ENCODE measurements around the gene AP1G1.
"Not testable (repeated sequence)": the region's sequence is repeated elsewhere in the genome, so short reads cannot be mapped to it uniquely, and the experiment has no call there.

- not testable (repeated sequence) for TF ChIP-seq ELF1 (IDR thresholded peaks at IDR 0.05); RFX5 (IDR thresholded peaks at IDR 0.05; ENCODE audit: low read length); USF1 (IDR thresholded peaks at IDR 0.05; ENCODE audit: borderline replicate concordance, low read depth); REST (IDR thresholded peaks at IDR 0.05; ENCODE audit: low read depth, low read length); CTCF (IDR thresholded peaks at IDR 0.05); TEAD4 (IDR thresholded peaks at IDR 0.05; ENCODE audit: borderline replicate concordance, insufficient read depth); RAD21 (IDR thresholded peaks at IDR 0.05; ENCODE audit: low read length); GABPA (IDR thresholded peaks at IDR 0.05; ENCODE audit: low read depth); EP300 (IDR thresholded peaks at IDR 0.05; ENCODE audit: borderline replicate concordance in 1 of 2, low read depth in 1 of 2, low read length in 1 of 2); POLR2AphosphoS5 (IDR thresholded peaks at IDR 0.05; ENCODE audit: low read depth, low read length); ZBTB33 (IDR thresholded peaks at IDR 0.05; ENCODE audit: borderline replicate concordance, low read depth); TAF1 (IDR thresholded peaks at IDR 0.05; ENCODE audit: borderline replicate concordance, low read depth, low read length)
These were observed 1.5 kb upstream of the AP1G1 start for GRCh38 chr16:71810155-71810530.

Measured in SK-N-SH (cell line).